ENCODE data around the gene CRNN.

GRCh38 chr1:152457071-152457470, 43.0 kb upstream of the CRNN start:
- TF ChIP-seq CTCF (IDR thresholded peaks at IDR 0.05; ENCODE audit: low read depth, low read length, poor library complexity, severe bottlenecking) (no peak), EZH2phosphoT487 (IDR thresholded peaks at IDR 0.05; ENCODE audit: borderline replicate concordance, low read length) (no peak)
